ENCODE data around the gene CTNNA1.

Gene CTNNA1

GRCh38 chr5:138837160-138837559 lies 83.9 kb downstream of the CTNNA1 start:
- DNase-seq = no peak
- Mint-ChIP-seq H3K4me3 (no peak overlapping the region), H3K36me3 (ENCODE audit: low read depth) (peaks cover 35% of the 10 kb centered on the region), H3K27me3 (ENCODE audit: low read depth, poor library complexity) (no peaks in the 10 kb centered on the region), H3K9me3 (no peaks in the 10 kb centered on the region), H3K27ac (peak overlapping the region; percentile 61), H3K4me1 (peaks cover 38% of the 10 kb centered on the region)
- no peak for TF ChIP-seq CTCF (IDR thresholded peaks at IDR 0.05)

GRCh38 chr5:138840103-138840502 lies 86.9 kb downstream of the CTNNA1 start:
- Mint-ChIP-seq H3K4me1 (peaks cover 52% of the 10 kb centered on the region), H3K4me3 (no peak overlapping the region), H3K9me3 (no peaks in the 10 kb centered on the region), H3K36me3 (ENCODE audit: low read depth) (peaks cover 31% of the 10 kb centered on the region), H3K27me3 (ENCODE audit: low read depth, poor library complexity) (no peaks in the 10 kb centered on the region), H3K27ac (peak overlapping the region; percentile 52)
- no peak for DNase-seq
- TF ChIP-seq CTCF (IDR thresholded peaks at IDR 0.05) = no peak

DNA sequence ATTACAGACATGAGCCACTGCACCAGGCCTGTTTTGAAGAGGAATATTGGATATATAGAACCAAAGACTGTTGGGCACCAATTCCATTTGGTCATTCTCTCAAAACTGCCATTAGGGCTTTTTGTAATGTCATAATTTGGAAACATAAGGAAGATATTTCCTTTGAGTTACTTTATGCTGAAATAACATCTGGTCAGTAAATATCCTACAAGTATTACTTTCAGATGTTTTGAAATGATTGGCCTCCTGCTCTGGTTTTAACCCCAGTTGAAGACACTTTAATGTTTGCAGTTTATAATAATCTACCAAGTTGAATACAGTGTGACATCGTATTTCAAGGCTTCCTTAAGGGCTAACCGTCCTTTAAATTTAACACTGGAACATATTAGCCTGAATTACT lies 88.3 kb downstream of the CTNNA1 start:
- Mint-ChIP-seq H3K9me3 (no peaks in the 10 kb centered on the region), H3K27me3 (ENCODE audit: low read depth, poor library complexity) (no peaks in the 10 kb centered on the region), H3K27ac (no peak overlapping the region), H3K4me3 (no peak overlapping the region), H3K36me3 (ENCODE audit: low read depth) (peaks cover 32% of the 10 kb centered on the region), H3K4me1 (peaks cover 58% of the 10 kb centered on the region)
- no peak for TF ChIP-seq CTCF (IDR thresholded peaks at IDR 0.05)
- no peak for DNase-seq

- Mint-ChIP-seq H3K9me3 (no peaks in the 10 kb centered on the region), H3K4me3 (no peak overlapping the region), H3K36me3 (ENCODE audit: low read depth) (peaks cover 21% of the 10 kb centered on the region), H3K27ac (no peak overlapping the region), H3K27me3 (ENCODE audit: low read depth, poor library complexity) (no peaks in the 10 kb centered on the region), H3K4me1 (peaks cover 44% of the 10 kb centered on the region)
- no peak for DNase-seq
- no peak for TF ChIP-seq CTCF (IDR thresholded peaks at IDR 0.05)
These were observed 90.3 kb downstream of the CTNNA1 start for GRCh38 chr5:138843316-138844124.

DNA sequence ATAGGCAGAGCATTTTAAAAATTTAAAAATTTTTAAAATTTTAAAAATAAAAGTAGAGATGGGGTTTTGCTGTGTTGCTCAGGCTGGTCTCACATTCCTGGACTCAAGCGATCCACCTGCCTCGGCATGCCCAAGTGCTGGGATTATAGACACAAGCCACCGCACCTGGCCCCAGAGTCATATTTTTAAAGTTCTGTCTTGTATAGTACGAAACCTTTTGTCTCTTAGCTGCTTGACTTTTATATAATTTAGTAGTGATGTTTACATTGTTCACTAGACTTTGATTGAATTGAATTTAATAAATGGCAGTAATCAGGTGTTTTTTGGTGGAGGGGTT lies 90.9 kb downstream of the CTNNA1 start:
- no peak for DNase-seq
- no peak overlapping the region for H3K4me3 Mint-ChIP-seq
- H3K36me3 Mint-ChIP-seq (ENCODE audit: low read depth) = peaks cover 15% of the 10 kb centered on the region
- H3K27ac Mint-ChIP-seq = no peak overlapping the region
- no peaks in the 10 kb centered on the region for H3K9me3 Mint-ChIP-seq
- H3K27me3 Mint-ChIP-seq (ENCODE audit: low read depth, poor library complexity) = no peaks in the 10 kb centered on the region
- no peak for TF ChIP-seq CTCF (IDR thresholded peaks at IDR 0.05)
- H3K4me1 Mint-ChIP-seq = peaks cover 40% of the 10 kb centered on the region
